ENCODE data around the gene CCDC124. TPM values are rescaled to one million over a fixed set of nuclear protein-coding genes. Genes with fewer than 3 reads are reported as not detected.
A peak's percentile ranks its signal among the peaks of the same experiment; 100 is the strongest.
"Not testable (repeated sequence)": the region's sequence is repeated elsewhere in the genome, so short reads cannot be mapped to it uniquely, and the experiment has no call there.

Gene CCDC124
- 77.3 TPM for polyA plus RNA-seq (2013, experiment 1 of 2)
- polyA plus RNA-seq (2013, experiment 2 of 2): 80.4 TPM

GRCh38 chr19:17932485-17933338 lies at the start of gene CCDC124:
Gene CCDC124 (plus strand): TSS chr19:17933015. CDS start chr19:17936421, 3,406 bp downstream.
- no CpG with 5 or more reads among the region's 64 CpGs for WGBS (ENCODE audit: extremely low coverage, insufficient coverage, low lambda C conversion rate)

GRCh38 chr19:17883627-17884410 lies 49.0 kb upstream of the CCDC124 start:
- no peak overlapping the region for H3K27ac ChIP-seq (ENCODE audit: low read depth, low read length)
- no peak overlapping the region for H4K5ac ChIP-seq (ENCODE audit: low read length)
- no peak overlapping the region for H2AK5ac ChIP-seq (ENCODE audit: low read length)
- H2BK120ac ChIP-seq (ENCODE audit: low read depth, low read length): no peak overlapping the region
- no peaks in the 10 kb centered on the region for H3K27me3 ChIP-seq (ENCODE audit: insufficient read depth, low read length, poor library complexity)
- H3K79me1 ChIP-seq (ENCODE audit: low read length): no peaks in the 10 kb centered on the region
- H3K56ac ChIP-seq (ENCODE audit: low read length): no peak overlapping the region
- no peak overlapping the region for H2BK5ac ChIP-seq (ENCODE audit: low read length)
- no peak overlapping the region for H4K8ac ChIP-seq (ENCODE audit: low read depth, low read length)
- H3K4me2 ChIP-seq (ENCODE audit: low read length): no peak overlapping the region
- DNase-seq: no peak
- H3K18ac ChIP-seq (ENCODE audit: low read length): no peak overlapping the region
- H3K9ac ChIP-seq (ENCODE audit: low read length): no peak overlapping the region
- no peak overlapping the region for H3K23ac ChIP-seq (ENCODE audit: low read length)
- H3K36me3 ChIP-seq (ENCODE audit: control insufficient read depth, insufficient read depth, low read length): no peaks in the 10 kb centered on the region
- no peak overlapping the region for H3K4ac ChIP-seq (ENCODE audit: low read depth, low read length)
- no peak overlapping the region for H2BK15ac ChIP-seq (replicated peaks; ENCODE audit: low read depth)
- H3K79me2 ChIP-seq (ENCODE audit: control insufficient read depth, insufficient read depth, low read length): no peaks in the 10 kb centered on the region
- H3K4me3 ChIP-seq (ENCODE audit: low read length): no peak overlapping the region
- WGBS (ENCODE audit: extremely low coverage, insufficient coverage, low lambda C conversion rate): no CpG with 5 or more reads among the region's 33 CpGs
- no peaks in the 10 kb centered on the region for H3K4me1 ChIP-seq (ENCODE audit: control insufficient read depth, low read depth, low read length)

More at GRCh38 chr19:17932485-17933338, at the start of gene CCDC124:
- Histone ChIP-seq H3K79me1 (ENCODE audit: low read length) (peaks cover 7% of the 10 kb centered on the region), H3K4me2 (ENCODE audit: low read length) (peak within 1 kb of the TSS; percentile 97), H3K36me3 (ENCODE audit: control insufficient read depth, insufficient read depth, low read length) (no peaks in the 10 kb centered on the region), H3K9ac (ENCODE audit: low read length) (peak within 1 kb of the TSS; percentile 97), H3K4me3 (ENCODE audit: low read length) (peak within 1 kb of the TSS; percentile 92), H2BK120ac (ENCODE audit: low read depth, low read length) (no peak within 1 kb of the TSS), H3K18ac (ENCODE audit: low read length) (peak within 1 kb of the TSS; percentile 33), H3K27ac (ENCODE audit: low read depth, low read length) (no peak within 1 kb of the TSS), H3K4ac (ENCODE audit: low read depth, low read length) (peak within 1 kb of the TSS; percentile 50), H2AK5ac (ENCODE audit: low read length) (peak within 1 kb of the TSS; percentile 78), H3K27me3 (ENCODE audit: insufficient read depth, low read length, poor library complexity) (no peaks in the 10 kb centered on the region), H2BK15ac (replicated peaks; ENCODE audit: low read depth) (no peak within 1 kb of the TSS), H3K79me2 (ENCODE audit: control insufficient read depth, insufficient read depth, low read length) (peaks cover 7% of the 10 kb centered on the region), H3K56ac (ENCODE audit: low read length) (peak within 1 kb of the TSS; percentile 90), H4K8ac (ENCODE audit: low read depth, low read length) (peak within 1 kb of the TSS; percentile 3), H3K4me1 (ENCODE audit: control insufficient read depth, low read depth, low read length) (peaks cover 2% of the 10 kb centered on the region), H4K5ac (ENCODE audit: low read length) (peak within 1 kb of the TSS; percentile 99), H2BK5ac (ENCODE audit: low read length) (peak within 1 kb of the TSS; percentile 49), H3K23ac (ENCODE audit: low read length) (no peak within 1 kb of the TSS)
- DNase-seq: peak; percentile 96

GRCh38 chr19:17886515-17886914 lies 46.3 kb upstream of the CCDC124 start:
- no peaks in the 10 kb centered on the region for H3K4me1 ChIP-seq (ENCODE audit: control insufficient read depth, low read depth, low read length)
- H3K56ac ChIP-seq (ENCODE audit: low read length): no peak overlapping the region
- no peak overlapping the region for H3K4ac ChIP-seq (ENCODE audit: low read depth, low read length)
- no peak overlapping the region for H4K5ac ChIP-seq (ENCODE audit: low read length)
- no CpG with 5 or more reads among the region's 7 CpGs for WGBS (ENCODE audit: extremely low coverage, insufficient coverage, low lambda C conversion rate)
- no peak overlapping the region for H3K4me2 ChIP-seq (ENCODE audit: low read length)
- no peak for DNase-seq
- no peak overlapping the region for H3K27ac ChIP-seq (ENCODE audit: low read depth, low read length)
- H3K18ac ChIP-seq (ENCODE audit: low read length): no peak overlapping the region
- H2BK5ac ChIP-seq (ENCODE audit: low read length): no peak overlapping the region
- H4K8ac ChIP-seq (ENCODE audit: low read depth, low read length): no peak overlapping the region
- H3K79me1 ChIP-seq (ENCODE audit: low read length): no peaks in the 10 kb centered on the region
- H3K79me2 ChIP-seq (ENCODE audit: control insufficient read depth, insufficient read depth, low read length): no peaks in the 10 kb centered on the region
- H3K9ac ChIP-seq (ENCODE audit: low read length): no peak overlapping the region
- no peak overlapping the region for H2BK120ac ChIP-seq (ENCODE audit: low read depth, low read length)
- H3K4me3 ChIP-seq (ENCODE audit: low read length): no peak overlapping the region
- no peak overlapping the region for H2BK15ac ChIP-seq (replicated peaks; ENCODE audit: low read depth)
- H3K23ac ChIP-seq (ENCODE audit: low read length): no peak overlapping the region
- no peaks in the 10 kb centered on the region for H3K36me3 ChIP-seq (ENCODE audit: control insufficient read depth, insufficient read depth, low read length)
- H2AK5ac ChIP-seq (ENCODE audit: low read length): no peak overlapping the region
- H3K27me3 ChIP-seq (ENCODE audit: insufficient read depth, low read length, poor library complexity): no peaks in the 10 kb centered on the region

- H3K56ac ChIP-seq (ENCODE audit: low read length); H3K27me3 ChIP-seq (ENCODE audit: insufficient read depth, low read length, poor library complexity); H3K4me1 ChIP-seq (ENCODE audit: control insufficient read depth, low read depth, low read length); H3K4ac ChIP-seq (ENCODE audit: low read depth, low read length); H3K23ac ChIP-seq (ENCODE audit: low read length); H2AK5ac ChIP-seq (ENCODE audit: low read length); H3K79me2 ChIP-seq (ENCODE audit: control insufficient read depth, insufficient read depth, low read length); H3K27ac ChIP-seq (ENCODE audit: low read depth, low read length); H4K8ac ChIP-seq (ENCODE audit: low read depth, low read length); H3K9ac ChIP-seq (ENCODE audit: low read length); DNase-seq; H2BK15ac ChIP-seq (replicated peaks; ENCODE audit: low read depth); H3K36me3 ChIP-seq (ENCODE audit: control insufficient read depth, insufficient read depth, low read length); H2BK120ac ChIP-seq (ENCODE audit: low read depth, low read length); H2BK5ac ChIP-seq (ENCODE audit: low read length); H3K79me1 ChIP-seq (ENCODE audit: low read length); H4K5ac ChIP-seq (ENCODE audit: low read length); H3K4me3 ChIP-seq (ENCODE audit: low read length); H3K18ac ChIP-seq (ENCODE audit: low read length); H3K4me2 ChIP-seq (ENCODE audit: low read length): not testable (repeated sequence)
- WGBS (ENCODE audit: extremely low coverage, insufficient coverage, low lambda C conversion rate): no CpG with 5 or more reads among the region's 4 CpGs
These were observed 45.6 kb upstream of the CCDC124 start for GRCh38 chr19:17887221-17887620.

- H3K36me3 ChIP-seq (ENCODE audit: control insufficient read depth, insufficient read depth, low read length): no peaks in the 10 kb centered on the region
- H3K9ac ChIP-seq (ENCODE audit: low read length): no peak overlapping the region
- no peak overlapping the region for H3K56ac ChIP-seq (ENCODE audit: low read length)
- H3K4me2 ChIP-seq (ENCODE audit: low read length): no peak overlapping the region
- H2AK5ac ChIP-seq (ENCODE audit: low read length): no peak overlapping the region
- no peak overlapping the region for H4K8ac ChIP-seq (ENCODE audit: low read depth, low read length)
- H3K79me1 ChIP-seq (ENCODE audit: low read length): no peaks in the 10 kb centered on the region
- H2BK120ac ChIP-seq (ENCODE audit: low read depth, low read length): no peak overlapping the region
- no peak overlapping the region for H4K5ac ChIP-seq (ENCODE audit: low read length)
- WGBS (ENCODE audit: extremely low coverage, insufficient coverage, low lambda C conversion rate): no CpG with 5 or more reads among the region's 7 CpGs
- H3K23ac ChIP-seq (ENCODE audit: low read length): no peak overlapping the region
- H3K27ac ChIP-seq (ENCODE audit: low read depth, low read length): no peak overlapping the region
- H3K4me3 ChIP-seq (ENCODE audit: low read length): no peak overlapping the region
- no peak overlapping the region for H3K18ac ChIP-seq (ENCODE audit: low read length)
- H3K27me3 ChIP-seq (ENCODE audit: insufficient read depth, low read length, poor library complexity): no peaks in the 10 kb centered on the region
- no peaks in the 10 kb centered on the region for H3K79me2 ChIP-seq (ENCODE audit: control insufficient read depth, insufficient read depth, low read length)
- DNase-seq: no peak
- H2BK5ac ChIP-seq (ENCODE audit: low read length): no peak overlapping the region
- no peak overlapping the region for H3K4ac ChIP-seq (ENCODE audit: low read depth, low read length)
- H3K4me1 ChIP-seq (ENCODE audit: control insufficient read depth, low read depth, low read length): no peaks in the 10 kb centered on the region
- H2BK15ac ChIP-seq (replicated peaks; ENCODE audit: low read depth): no peak overlapping the region
These were observed 44.6 kb upstream of the CCDC124 start for GRCh38 chr19:17888260-17888659.
